Natural killer cell (primary cell): Measurements from ENCODE around the gene CXCL3. TPM values are rescaled to one million over a fixed set of nuclear protein-coding genes. Genes with fewer than 3 reads are reported as not detected.
"Not testable (repeated sequence)": the region's sequence is repeated elsewhere in the genome, so short reads cannot be mapped to it uniquely, and the experiment has no call there.

Experiments
- ATAC-seq, 3 donors: fragments of 150-1000 bp in 2 of 3; fragments of 200-7000 bp in 1 of 3; cut with Tn5 transposase; 1 replicate in 1 of 3; 2 replicates in 2 of 3; pipeline ENCODE4 v1.10.0; 2021; ENCODE audit warnings: mild to moderate bottlenecking in 2 of 3, moderate library complexity in 2 of 3
- DNase-seq, 2 donors: peaks; one replicate each; pipeline versions ENCODE4 v3.0.0 to v3.0.0-alpha.2; 2013 to 2021; ENCODE audit warnings: mixed read lengths in 1 of 2
- H3K27ac ChIP-seq: one replicate; pipeline ENCODE4 v1.5.1; 2013; ENCODE audit warnings: mild to moderate bottlenecking, low read length
- H3K27me3 ChIP-seq: one replicate; pipeline ENCODE4 v1.6.1; 2013; ENCODE audit warnings: low read length; ENCODE audit not compliant: control insufficient read depth, insufficient read depth
- H3K36me3 ChIP-seq: one replicate; pipeline ENCODE4 v1.6.1; 2013; ENCODE audit warnings: low read length; ENCODE audit not compliant: control insufficient read depth, insufficient read depth
- H3K4me1 ChIP-seq: one replicate; pipeline ENCODE4 v1.6.1; 2013; ENCODE audit warnings: low read length; ENCODE audit not compliant: control insufficient read depth, insufficient read depth
- H3K4me3 ChIP-seq: one replicate; pipeline ENCODE4 v1.5.1; 2013; ENCODE audit warnings: low read length
- H3K9me3 ChIP-seq: one replicate; pipeline ENCODE4 v1.6.1; 2013; ENCODE audit warnings: low read length; ENCODE audit not compliant: control insufficient read depth, insufficient read depth
- H3K27ac Mint-ChIP-seq, 2 donors: one replicate each; pipeline ENCODE4 v1.8.0; 2022; ENCODE audit warnings: mild to moderate bottlenecking in 2 of 2, mixed read lengths in 2 of 2, moderate library complexity in 1 of 2
- H3K27me3 Mint-ChIP-seq, 2 donors: one replicate each; pipeline ENCODE4 v1.8.0; 2022; ENCODE audit warnings: low read depth in 2 of 2, mixed read lengths in 2 of 2
- H3K36me3 Mint-ChIP-seq: one replicate; pipeline ENCODE4 v1.8.0; 2022; ENCODE audit warnings: mixed read lengths
- H3K4me1 Mint-ChIP-seq, 2 donors: one replicate each; pipeline ENCODE4 v1.8.0; 2022; ENCODE audit warnings: mixed read lengths in 2 of 2
- H3K4me3 Mint-ChIP-seq: one replicate; pipeline ENCODE4 v1.8.0; 2022; ENCODE audit warnings: mild to moderate bottlenecking, moderate library complexity, mixed read lengths
- H3K9me3 Mint-ChIP-seq, 2 donors: one replicate each; pipeline ENCODE4 v1.8.0; 2022; ENCODE audit warnings: mixed read lengths in 2 of 2
- WGBS: methylation state at CpG from one replicate; pipeline ENCODE4 v1.1.7; 2013; ENCODE audit warnings: missing lambda C conversion rate; ENCODE audit not compliant: insufficient coverage; 5-methylcytosine and 5-hydroxymethylcytosine counted together
- intact Hi-C: fragments of 100-400 bp; cut with micrococcal nuclease; formaldehyde crosslinking; loops from one replicate; pipeline ENCODE4 v1.14.2; 2022
- total RNA-seq, 4 donors: library from RNA; stranded (reverse); fragments of 120-200 nt in 1 of 4; gene quantifications; one replicate each; pipeline versions ENCODE4 v1.2.3 to v1.2.4, GENCODE V29; 2013 to 2022
- TF ChIP-seq, protein P1 (sequence below): fragments of 200-600 bp; IDR thresholded peaks from one replicate; pipeline ENCODE4 v1.8.0; 2022; ENCODE audit warnings: antibody characterized with exemption

Gene CXCL3
- total RNA-seq, 3 donors from 2014 or later (not counting 1 experiment from before 2014, with no cell fraction given), result 1.1 to 6.6 (median 3.5) TPM

DNA sequence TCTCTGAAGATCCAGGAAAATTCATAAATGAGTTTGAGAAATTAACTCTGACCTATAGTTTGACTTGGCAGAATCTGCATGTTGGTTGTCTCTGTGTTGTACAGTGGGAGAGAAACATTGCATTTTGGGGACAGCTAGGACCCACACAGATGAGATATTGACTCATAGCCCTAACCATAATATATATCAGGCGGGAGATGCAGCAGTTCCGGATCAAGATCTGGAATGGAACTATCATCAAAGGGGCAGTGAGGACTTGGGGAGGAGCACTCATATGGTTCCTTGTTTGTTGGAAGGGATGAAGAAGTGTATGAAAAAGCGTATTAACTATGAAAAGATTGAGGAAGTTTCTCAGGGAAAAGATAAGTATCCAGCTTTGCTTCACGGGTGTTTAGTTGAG is 46.5 kb upstream of the CXCL3 start:
- Histone ChIP-seq H3K4me3 (no peak overlapping the region), H3K27ac (no peak overlapping the region), H3K9me3 (no peaks in the 10 kb centered on the region), H3K4me1 (no peaks in the 10 kb centered on the region), H3K27me3 (no peaks in the 10 kb centered on the region), H3K36me3 (no peaks in the 10 kb centered on the region)
- Mint-ChIP-seq H3K9me3 (peaks cover 0 to 2% of the 10 kb centered on the region in 2 donors), H3K36me3 (no peaks in the 10 kb centered on the region), H3K27me3 (peaks cover 0 to 3% of the 10 kb centered on the region in 2 donors), H3K4me3 (no peak overlapping the region), H3K27ac (no peak overlapping the region), H3K4me1 (no peaks in the 10 kb centered on the region)
- DNase-seq (no peak), ATAC-seq (no peak)
- intact Hi-C loops, result no loop called here
- TF ChIP-seq, protein P1, sequence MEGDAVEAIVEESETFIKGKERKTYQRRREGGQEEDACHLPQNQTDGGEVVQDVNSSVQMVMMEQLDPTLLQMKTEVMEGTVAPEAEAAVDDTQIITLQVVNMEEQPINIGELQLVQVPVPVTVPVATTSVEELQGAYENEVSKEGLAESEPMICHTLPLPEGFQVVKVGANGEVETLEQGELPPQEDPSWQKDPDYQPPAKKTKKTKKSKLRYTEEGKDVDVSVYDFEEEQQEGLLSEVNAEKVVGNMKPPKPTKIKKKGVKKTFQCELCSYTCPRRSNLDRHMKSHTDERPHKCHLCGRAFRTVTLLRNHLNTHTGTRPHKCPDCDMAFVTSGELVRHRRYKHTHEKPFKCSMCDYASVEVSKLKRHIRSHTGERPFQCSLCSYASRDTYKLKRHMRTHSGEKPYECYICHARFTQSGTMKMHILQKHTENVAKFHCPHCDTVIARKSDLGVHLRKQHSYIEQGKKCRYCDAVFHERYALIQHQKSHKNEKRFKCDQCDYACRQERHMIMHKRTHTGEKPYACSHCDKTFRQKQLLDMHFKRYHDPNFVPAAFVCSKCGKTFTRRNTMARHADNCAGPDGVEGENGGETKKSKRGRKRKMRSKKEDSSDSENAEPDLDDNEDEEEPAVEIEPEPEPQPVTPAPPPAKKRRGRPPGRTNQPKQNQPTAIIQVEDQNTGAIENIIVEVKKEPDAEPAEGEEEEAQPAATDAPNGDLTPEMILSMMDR, result no peak
- WGBS, result 89% methylated on average over 4 of the region's 4 CpGs

DNA sequence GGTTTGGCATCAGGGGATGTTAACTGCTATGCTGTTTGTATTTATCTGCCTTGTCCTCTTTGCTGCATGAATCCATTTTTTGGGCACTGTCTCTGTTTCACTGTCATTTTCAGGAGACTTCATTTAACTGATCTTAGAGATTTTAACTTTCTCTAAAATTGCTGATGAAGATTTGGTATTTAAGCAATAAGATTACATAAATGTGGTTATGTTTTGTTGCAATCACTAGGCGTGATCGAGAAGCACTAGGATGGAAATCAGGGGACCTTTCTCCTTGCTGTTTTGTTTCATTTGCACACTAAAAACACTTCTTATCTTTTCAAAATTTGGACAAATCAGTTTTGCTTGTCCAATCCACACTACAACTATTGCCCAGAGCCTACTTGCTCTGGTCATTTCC is 45.1 kb upstream of the CXCL3 start:
- intact Hi-C loops, result no loop called here
- no peaks in the 10 kb centered on the region for H3K36me3 ChIP-seq
- H3K27ac ChIP-seq, result no peak overlapping the region

DNA sequence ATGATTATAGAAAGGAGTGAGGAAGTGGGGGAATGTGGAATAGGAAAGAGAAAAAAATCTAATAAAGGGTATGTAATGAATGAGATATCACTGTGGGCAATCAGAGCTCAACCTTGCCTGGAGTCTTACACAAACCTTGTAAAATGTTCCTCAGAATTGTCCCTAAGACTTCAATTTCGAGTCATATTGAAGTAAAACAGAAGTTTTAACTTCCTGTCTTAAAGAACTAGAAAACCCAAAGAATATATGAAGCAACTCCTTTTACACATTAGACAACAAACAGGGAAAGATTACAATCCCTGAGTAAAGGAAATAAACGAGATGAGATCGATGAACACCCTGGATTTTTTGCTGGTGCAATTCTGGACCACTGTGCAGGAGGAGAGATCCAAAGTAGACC is 42.5 kb upstream of the CXCL3 start:
- intact Hi-C loops, result no loop called here
- H3K9me3 ChIP-seq, result no peaks in the 10 kb centered on the region
- H3K27ac ChIP-seq, result no peak overlapping the region
- Mint-ChIP-seq H3K27me3 (peaks cover 0 to 3% of the 10 kb centered on the region in 2 donors), H3K9me3 (peaks cover 0 to 2% of the 10 kb centered on the region in 2 donors), H3K4me3 (no peak overlapping the region), H3K4me1 (peaks cover 0 to 7% of the 10 kb centered on the region in 2 donors), H3K36me3 (no peaks in the 10 kb centered on the region), H3K27ac (no peak overlapping the region)
- no peaks in the 10 kb centered on the region for H3K36me3 ChIP-seq
- H3K27me3 ChIP-seq, result no peaks in the 10 kb centered on the region
- TF ChIP-seq, protein P1, result no peak
- no peak overlapping the region for H3K4me3 ChIP-seq
- DNase-seq (no peak), ATAC-seq (no peak)
- WGBS, result 76% methylated on average over 2 of the region's 3 CpGs
- H3K4me1 ChIP-seq, result no peaks in the 10 kb centered on the region

More for the DNA sequence above, 45.1 kb upstream of the CXCL3 start:
- Histone ChIP-seq H3K4me1 (no peaks in the 10 kb centered on the region), H3K27me3 (no peaks in the 10 kb centered on the region), H3K4me3 (no peak overlapping the region), H3K9me3 (no peaks in the 10 kb centered on the region)
- ATAC-seq, result no peak
- Mint-ChIP-seq H3K27ac (no peak overlapping the region), H3K27me3 (peaks cover 0 to 3% of the 10 kb centered on the region in 2 donors), H3K4me3 (no peak overlapping the region), H3K9me3 (peaks cover 0 to 2% of the 10 kb centered on the region in 2 donors), H3K4me1 (peaks cover 0 to 7% of the 10 kb centered on the region in 2 donors), H3K36me3 (no peaks in the 10 kb centered on the region)
- WGBS, result 82% methylated on average over 2 of the region's 2 CpGs
- TF ChIP-seq, protein P1, result no peak
- no peak for DNase-seq

DNA sequence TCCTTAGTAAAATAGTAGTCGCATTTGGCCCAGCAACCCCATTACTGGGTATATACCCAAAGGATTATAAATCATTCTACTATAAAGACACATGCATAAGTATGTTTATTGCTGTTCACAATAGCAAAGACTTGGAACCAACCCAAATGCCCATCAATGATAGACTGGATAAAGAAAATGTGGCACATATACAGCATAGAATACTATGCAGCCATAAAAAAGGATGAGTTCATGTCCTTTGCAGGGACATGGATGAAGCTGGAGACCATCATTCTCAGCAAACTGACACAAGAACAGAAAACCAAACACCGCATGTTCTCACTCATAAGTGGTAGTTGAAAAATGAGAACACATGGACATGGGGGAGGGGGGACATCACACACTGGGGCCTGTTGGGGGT is 41.9 kb upstream of the CXCL3 start:
- WGBS, result no CpG with 5 or more reads among the region's 2 CpGs
- H3K4me3 ChIP-seq, H3K4me1 ChIP-seq, DNase-seq, ATAC-seq, H3K4me1 Mint-ChIP-seq, H3K4me3 Mint-ChIP-seq, H3K9me3 ChIP-seq, intact Hi-C loops, H3K27ac ChIP-seq, H3K27me3 Mint-ChIP-seq, H3K27ac Mint-ChIP-seq, H3K9me3 Mint-ChIP-seq, H3K36me3 ChIP-seq, H3K36me3 Mint-ChIP-seq, H3K27me3 ChIP-seq: not testable (repeated sequence)

DNA sequence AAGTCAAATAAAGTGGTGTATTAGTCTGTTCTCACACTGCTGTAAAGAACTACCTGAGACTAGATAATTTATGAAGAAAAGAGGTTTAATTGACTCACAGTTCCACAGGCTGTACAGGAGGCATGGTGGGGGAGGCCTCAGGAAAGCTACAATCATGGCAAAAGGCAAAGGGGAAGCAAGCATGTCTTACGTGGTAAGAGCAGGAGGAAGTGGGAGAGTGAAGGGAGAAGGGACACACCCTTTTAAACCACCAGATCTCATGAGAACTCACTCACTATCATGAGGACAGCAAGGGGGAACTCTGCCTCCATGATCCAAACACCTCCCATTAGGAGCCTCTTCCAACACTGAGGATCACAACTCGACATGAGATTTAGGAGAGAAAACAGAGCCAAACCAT is 40.5 kb upstream of the CXCL3 start:
- H3K36me3 ChIP-seq, intact Hi-C loops, H3K4me1 ChIP-seq, H3K27ac Mint-ChIP-seq, H3K4me1 Mint-ChIP-seq, H3K4me3 ChIP-seq, H3K27me3 Mint-ChIP-seq, H3K27ac ChIP-seq, H3K4me3 Mint-ChIP-seq, DNase-seq, H3K27me3 ChIP-seq, H3K9me3 Mint-ChIP-seq, H3K9me3 ChIP-seq, H3K36me3 Mint-ChIP-seq: not testable (repeated sequence)
- peak in 1 of 3 donors; percentile 37 for ATAC-seq
- WGBS, result 92% methylated on average over 1 of the region's 2 CpGs
